NT2/D1 (cell line): ENCODE results near the gene MSGN1.

Source experiments
- DNase-seq: peaks from one replicate; pipeline ENCODE4 v3.0.0-alpha.2; 2011; ENCODE audit warnings: low read depth, low spot score
- H3K27me3 ChIP-seq: 2 replicates; pipeline ENCODE4 v1.6.0; 2011; ENCODE audit warnings: mild to moderate bottlenecking; ENCODE audit not compliant: insufficient read length, insufficient read depth
- H3K36me3 ChIP-seq: 2 replicates; pipeline ENCODE4 v1.6.1; 2011; ENCODE audit warnings: mild to moderate bottlenecking, low read length, mixed read lengths; ENCODE audit not compliant: insufficient read depth, insufficient read length
- H3K4me1 ChIP-seq: 2 replicates; pipeline ENCODE4 v1.5.1; 2011; ENCODE audit not compliant: insufficient read depth, insufficient read length
- H3K4me3 ChIP-seq: 2 replicates; pipeline ENCODE4 v1.5.1; 2011; ENCODE audit warnings: low read depth; ENCODE audit not compliant: insufficient read length
- H3K9ac ChIP-seq: 2 replicates; pipeline ENCODE4 v1.6.0; 2011; ENCODE audit warnings: low read depth; ENCODE audit not compliant: insufficient read length
- H3K9me3 ChIP-seq: 2 replicates; pipeline ENCODE4 v1.5.1; 2011; ENCODE audit warnings: mild to moderate bottlenecking, low read length; ENCODE audit not compliant: insufficient read depth
- SUZ12 ChIP-seq: IDR thresholded peaks from 2 replicates; pipeline ENCODE4 v1.6.1; 2011; ENCODE audit not compliant: insufficient read length, insufficient read depth; ENCODE audit errors: extremely low read depth
- YY1 ChIP-seq: IDR thresholded peaks from 2 replicates; pipeline ENCODE4 v1.6.1; 2011; ENCODE audit not compliant: insufficient read length, insufficient read depth
- ZNF274 ChIP-seq: IDR thresholded peaks from 2 replicates; pipeline ENCODE4 v1.6.1; 2011; ENCODE audit warnings: mild to moderate bottlenecking, low read depth, low read length

Gene MSGN1

DNA sequence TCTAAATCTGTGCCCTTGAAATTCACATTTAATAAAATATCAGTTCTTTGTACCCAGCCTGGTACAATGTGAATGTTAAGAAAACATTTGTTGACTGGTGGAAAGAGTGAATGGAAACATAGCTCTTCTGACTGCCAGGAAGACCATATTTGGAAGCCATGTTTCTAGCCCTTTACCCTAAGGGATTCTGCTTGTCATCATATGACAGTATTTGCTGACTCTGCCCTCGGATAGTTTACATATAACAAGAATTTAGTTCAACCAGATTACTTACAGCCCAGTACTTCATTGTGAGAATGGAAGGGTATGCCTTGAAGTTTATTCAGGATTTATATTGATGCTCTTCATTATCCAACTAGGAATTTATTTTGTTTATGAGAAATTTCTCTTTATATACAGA, 48.4 kb downstream of the MSGN1 start:
- DNase-seq: no peak
- H3K9ac ChIP-seq: no peak overlapping the region
- H3K4me3 ChIP-seq: no peak overlapping the region
- no peaks in the 10 kb centered on the region for H3K9me3 ChIP-seq
- H3K36me3 ChIP-seq: no peaks in the 10 kb centered on the region
- H3K27me3 ChIP-seq: no peaks in the 10 kb centered on the region
- no peaks in the 10 kb centered on the region for H3K4me1 ChIP-seq
- no peak for TF ChIP-seq YY1
- TF ChIP-seq ZNF274: no peak
- TF ChIP-seq SUZ12: no peak

DNA sequence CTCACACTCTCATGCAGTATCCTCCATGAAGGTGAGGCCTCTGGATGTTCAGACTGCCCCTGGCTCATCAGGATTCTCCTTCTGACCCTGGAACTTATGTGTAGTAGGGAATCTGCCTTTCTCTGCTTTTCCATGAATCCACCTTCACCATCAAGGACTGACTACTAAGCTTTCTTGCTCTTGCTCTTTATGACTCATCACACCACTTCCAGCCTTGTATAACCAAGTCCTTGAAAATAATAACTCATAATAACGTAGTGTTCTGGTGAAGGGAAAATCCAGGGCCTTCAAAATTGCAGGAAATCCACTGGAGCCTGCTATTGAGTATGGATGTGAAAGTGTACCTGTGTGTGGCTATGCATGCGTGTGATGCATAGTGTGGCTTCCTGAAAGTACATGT, 50.9 kb downstream of the MSGN1 start:
- Histone ChIP-seq H3K4me3 (no peak overlapping the region), H3K4me1 (no peaks in the 10 kb centered on the region), H3K27me3 (no peaks in the 10 kb centered on the region), H3K9ac (no peak overlapping the region), H3K9me3 (no peaks in the 10 kb centered on the region), H3K36me3 (no peaks in the 10 kb centered on the region)
- no peak for DNase-seq
- TF ChIP-seq YY1 (no peak), ZNF274 (no peak), SUZ12 (no peak)
